Coronary artery (tissue), 2 donors: ENCODE measurements around the gene CDK12.

Source experiments
- DNase-seq: peaks from one replicate; pipeline ENCODE4 v3.0.0-alpha.2; 2017; ENCODE audit warnings: low spot score
- H3K27ac ChIP-seq, 2 donors: fragments of 200-600 bp; sonication (generic); one replicate each; pipeline ENCODE4 v1.5.1; 2016 to 2019
- H3K4me3 ChIP-seq: fragments of 200-600 bp; sonication (generic); 2 replicates; pipeline ENCODE4 v1.5.1; 2016; ENCODE audit warnings: mild to moderate bottlenecking, moderate library complexity
- TF ChIP-seq, protein P1 (sequence below): fragments of 200-600 bp; sonication (generic); IDR thresholded peaks from one replicate; pipeline ENCODE4 v1.5.1; 2019; ENCODE audit warnings: antibody characterized with exemption

The CDK12 gene

DNA sequence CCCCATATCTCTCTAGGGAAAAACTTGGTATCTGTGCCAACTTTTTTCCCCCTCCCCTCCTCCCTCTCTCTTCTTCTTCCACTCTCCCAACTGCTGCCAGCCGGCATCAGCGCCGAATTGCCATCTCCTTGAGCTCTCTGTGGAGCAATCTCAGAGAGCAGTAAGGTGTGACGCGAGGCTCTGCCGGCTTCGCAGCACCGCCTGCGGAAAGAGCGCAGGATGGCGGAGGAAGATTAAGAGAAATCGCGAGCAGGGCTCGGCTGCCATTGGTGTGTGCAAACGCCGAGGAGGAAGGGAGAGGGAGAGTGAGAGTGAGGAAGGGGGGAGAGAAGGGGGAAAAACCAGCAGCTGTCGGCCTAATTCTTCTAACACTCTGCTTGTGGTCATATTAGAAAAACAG, 102.2 kb downstream of the CDK12 start:
- DNase-seq, result no peak
- H3K4me3 ChIP-seq, result no peak overlapping the region
- TF ChIP-seq, protein P1, sequence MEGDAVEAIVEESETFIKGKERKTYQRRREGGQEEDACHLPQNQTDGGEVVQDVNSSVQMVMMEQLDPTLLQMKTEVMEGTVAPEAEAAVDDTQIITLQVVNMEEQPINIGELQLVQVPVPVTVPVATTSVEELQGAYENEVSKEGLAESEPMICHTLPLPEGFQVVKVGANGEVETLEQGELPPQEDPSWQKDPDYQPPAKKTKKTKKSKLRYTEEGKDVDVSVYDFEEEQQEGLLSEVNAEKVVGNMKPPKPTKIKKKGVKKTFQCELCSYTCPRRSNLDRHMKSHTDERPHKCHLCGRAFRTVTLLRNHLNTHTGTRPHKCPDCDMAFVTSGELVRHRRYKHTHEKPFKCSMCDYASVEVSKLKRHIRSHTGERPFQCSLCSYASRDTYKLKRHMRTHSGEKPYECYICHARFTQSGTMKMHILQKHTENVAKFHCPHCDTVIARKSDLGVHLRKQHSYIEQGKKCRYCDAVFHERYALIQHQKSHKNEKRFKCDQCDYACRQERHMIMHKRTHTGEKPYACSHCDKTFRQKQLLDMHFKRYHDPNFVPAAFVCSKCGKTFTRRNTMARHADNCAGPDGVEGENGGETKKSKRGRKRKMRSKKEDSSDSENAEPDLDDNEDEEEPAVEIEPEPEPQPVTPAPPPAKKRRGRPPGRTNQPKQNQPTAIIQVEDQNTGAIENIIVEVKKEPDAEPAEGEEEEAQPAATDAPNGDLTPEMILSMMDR, result no peak
- H3K27ac ChIP-seq, result no peak overlapping the region

DNA sequence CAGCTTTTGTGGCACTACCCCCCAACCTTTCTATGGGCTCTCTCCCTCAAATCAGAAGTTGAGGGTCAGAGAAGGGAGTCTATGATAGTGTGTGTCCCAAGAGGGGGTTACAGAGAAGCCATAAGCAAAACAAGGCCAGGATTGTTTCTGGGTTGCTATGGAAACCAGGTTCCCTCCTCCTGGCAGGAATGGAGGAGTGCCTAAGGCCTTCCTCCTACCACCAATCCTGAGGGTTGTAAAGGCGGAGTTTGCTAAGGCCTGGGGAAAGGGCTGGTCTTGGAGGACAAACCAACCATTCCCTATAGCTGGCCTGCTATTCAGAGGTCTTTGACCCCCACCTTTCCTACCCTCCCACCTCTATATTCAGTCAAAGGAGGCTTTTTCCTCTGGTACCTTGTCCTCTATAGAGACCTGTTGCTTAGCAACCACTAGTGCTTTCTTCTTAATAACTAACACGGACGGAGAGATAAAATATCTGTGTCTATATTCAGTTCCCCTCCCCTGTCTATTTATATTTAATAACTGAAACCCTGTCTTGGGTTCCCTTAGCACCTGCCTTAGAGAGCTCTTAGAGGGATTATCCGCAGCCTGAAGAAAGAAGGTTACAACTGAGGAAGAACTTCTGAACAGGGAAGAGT, 103.0 kb downstream of the CDK12 start:
- no peak overlapping the region for H3K4me3 ChIP-seq
- DNase-seq, result no peak
- TF ChIP-seq, protein P1, result no peak
- no peak overlapping the region for H3K27ac ChIP-seq

DNA sequence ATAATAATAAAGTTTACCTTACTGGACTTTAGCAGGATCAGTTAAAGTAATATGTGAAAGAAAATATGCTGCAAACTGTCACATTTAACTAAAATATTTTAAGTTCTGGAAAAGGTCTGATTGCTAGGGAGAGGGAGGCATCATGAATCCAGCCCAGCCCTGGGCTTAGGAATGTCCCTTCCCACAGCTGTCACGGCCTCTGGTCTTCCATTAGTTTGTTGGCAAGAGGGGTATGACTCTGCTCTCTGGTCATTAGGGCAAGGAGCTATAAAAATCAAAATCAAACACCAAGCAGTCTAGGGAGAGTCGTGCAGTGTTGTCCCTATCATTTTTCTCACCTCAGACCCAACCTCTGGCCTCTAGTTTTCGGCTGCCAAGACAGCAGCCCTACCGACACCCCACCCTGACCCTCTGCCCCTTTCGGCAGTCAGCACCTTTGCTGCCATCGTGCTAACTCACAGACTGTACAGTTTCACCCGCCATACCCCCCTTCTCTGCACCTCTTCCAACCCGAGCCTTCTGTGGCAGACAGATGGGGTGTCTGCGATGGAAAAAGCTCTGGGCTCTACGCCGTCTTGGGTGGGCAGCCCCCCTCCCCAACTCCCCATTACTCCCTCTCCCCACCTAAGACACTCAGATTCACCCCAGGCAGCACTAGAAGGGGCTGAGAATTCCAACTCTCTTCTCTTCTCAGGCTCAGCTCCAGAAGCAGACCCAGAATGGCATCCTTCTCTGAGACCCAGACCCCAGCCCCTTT, 105.0 kb downstream of the CDK12 start:
- TF ChIP-seq, protein P1, result no peak
- no peak overlapping the region for H3K4me3 ChIP-seq
- H3K27ac ChIP-seq, result no peak overlapping the region
- no peak for DNase-seq

DNA sequence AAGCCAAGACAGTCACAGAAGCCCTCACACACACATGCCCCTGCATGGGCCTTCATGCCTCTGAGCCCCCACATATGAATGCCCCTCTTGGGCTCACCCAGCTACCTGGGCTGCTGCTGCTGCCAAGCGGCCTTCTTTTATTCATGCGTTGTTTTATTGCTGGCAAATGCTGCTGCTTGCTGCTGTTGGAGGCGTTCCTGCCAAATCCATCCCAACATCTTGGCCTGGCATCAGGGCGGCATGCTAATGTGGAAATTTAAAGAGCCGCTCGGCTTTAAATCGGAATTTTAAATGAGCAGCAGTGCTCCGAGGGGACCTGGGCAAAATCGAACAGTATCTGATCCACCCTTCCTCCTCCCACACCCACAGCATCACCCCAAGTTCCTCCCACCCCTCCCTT, 107.4 kb downstream of the CDK12 start:
- H3K27ac ChIP-seq, result no peak overlapping the region

DNA sequence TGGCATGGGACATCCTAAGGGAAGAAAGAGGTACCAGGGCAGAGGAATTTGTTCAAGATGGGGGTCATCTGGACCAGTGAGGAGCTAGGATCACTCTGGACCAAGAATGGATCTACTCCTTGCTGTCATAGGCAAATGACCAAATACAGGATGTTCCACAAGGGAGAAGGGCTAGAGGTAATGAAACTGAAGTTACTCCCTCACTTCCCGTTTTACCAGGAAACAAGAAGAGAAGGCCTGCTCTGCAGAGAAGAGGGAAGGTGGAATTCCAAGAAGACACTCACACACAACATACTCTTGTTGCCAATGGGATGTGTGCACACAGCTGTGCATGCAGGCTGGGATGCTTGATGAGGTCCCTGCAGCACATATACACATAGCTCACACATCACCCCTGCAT, 107.8 kb downstream of the CDK12 start:
- no peak overlapping the region for H3K27ac ChIP-seq
- no peak overlapping the region for H3K4me3 ChIP-seq
- TF ChIP-seq, protein P1, result no peak
- no peak for DNase-seq

More for the DNA sequence above, 107.4 kb downstream of the CDK12 start:
- DNase-seq, result no peak
- H3K4me3 ChIP-seq, result no peak overlapping the region
- TF ChIP-seq, protein P1, result no peak

DNA sequence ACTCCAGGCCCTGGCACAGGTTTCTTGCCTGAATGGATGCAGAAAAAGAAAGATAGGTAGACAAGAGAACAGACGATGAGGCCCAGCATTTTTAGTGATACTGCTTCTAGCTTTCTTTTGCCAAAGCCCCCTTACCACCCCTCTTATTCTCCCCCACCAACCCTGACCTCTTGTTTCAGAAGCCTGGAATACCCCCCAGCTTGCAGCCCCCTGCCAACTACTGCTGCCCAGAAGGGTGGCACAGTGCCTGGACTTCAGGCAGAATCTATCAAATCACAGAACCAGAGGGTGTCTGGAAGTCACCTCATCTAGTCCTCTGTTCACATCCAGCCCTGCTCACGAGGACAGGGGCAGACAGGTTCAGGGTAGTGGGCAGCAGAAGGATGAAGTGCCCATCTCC, 110.8 kb downstream of the CDK12 start:
- no peak for DNase-seq

More for the DNA sequence above, 110.8 kb downstream of the CDK12 start:
- Histone ChIP-seq H3K27ac (no peak overlapping the region), H3K4me3 (no peak overlapping the region)
- TF ChIP-seq, protein P1, result no peak
